Panc1 (cell line): ENCODE data around the gene CSF1. TPM values are rescaled to one million over a fixed set of nuclear protein-coding genes. Genes with fewer than 3 reads are reported as not detected.
A peak's percentile ranks its signal among the peaks of the same experiment; 100 is the strongest.

Source experiments
- ATAC-seq: fragments of 200-7000 bp; cut with Tn5 transposase; 2 replicates; pipeline ENCODE4 v1.9.1; 2020; ENCODE audit warnings: mild to moderate bottlenecking, moderate library complexity
- BruUV-seq: library from RNA; stranded (reverse); fragments of 400-500 nt; replicated peaks from 2 replicates; lab custom pipeline; 2021; lab: Mats Ljungman, UMichigan
- CTCF ChIA-PET: fragments of 300-600 bp; sonication (Branson Sonifier 250); formaldehyde crosslinking; loops from one replicate; lab custom pipeline; 2022; ENCODE audit warnings: antibody characterized with exemption; lab: Charles Lee
- POLR2A ChIA-PET: fragments of 300-600 bp; sonication (Branson Sonifier 250); formaldehyde crosslinking; loops from one replicate; lab custom pipeline; 2022; ENCODE audit warnings: antibody characterized with exemption; lab: Charles Lee
- DNase-seq: peaks from one replicate; pipeline ENCODE4 v3.0.0-alpha.2; 2010; ENCODE audit warnings: low read depth, low spot score
- H3K27ac ChIP-seq: 2 replicates; pipeline ENCODE4 v1.5.1; 2011; ENCODE audit warnings: mild to moderate bottlenecking, low read length, inconsistent platforms
- H3K27me3 ChIP-seq: fragments of 200-500 bp; sonication (Bioruptor generic); 2 replicates; pipeline ENCODE4 v1.6.0; 2014; ENCODE audit warnings: low read length, inconsistent platforms; ENCODE audit not compliant: control insufficient read depth, insufficient read depth
- H3K36me3 ChIP-seq: fragments of 200-500 bp; sonication (Bioruptor generic); 2 replicates; pipeline ENCODE4 v1.5.1; 2014; ENCODE audit warnings: inconsistent platforms, mild to moderate bottlenecking, low read length, moderate library complexity; ENCODE audit not compliant: control insufficient read depth, insufficient read depth
- H3K4me1 ChIP-seq: 2 replicates; pipeline ENCODE4 v1.5.1; 2011; ENCODE audit warnings: inconsistent platforms, mild to moderate bottlenecking, low read length, moderate library complexity; ENCODE audit not compliant: control insufficient read depth, insufficient read depth
- H3K4me3 ChIP-seq, 2 experiments: 2 replicates each; pipeline ENCODE4 v1.5.1; 2011 to 2012; ENCODE audit warnings: low read depth in 2 of 2, low read length in 2 of 2, mild to moderate bottlenecking in 2 of 2, inconsistent platforms in 1 of 2, moderate library complexity in 1 of 2
- H3K9me3 ChIP-seq: fragments of 200-500 bp; sonication (Bioruptor generic); 2 replicates; pipeline ENCODE4 v1.5.1; 2014; ENCODE audit warnings: low read depth, mild to moderate bottlenecking, inconsistent platforms, low read length, moderate library complexity; ENCODE audit not compliant: control insufficient read depth, insufficient read depth
- POLR2AphosphoS5 ChIP-seq: IDR thresholded peaks from 2 replicates; pipeline ENCODE4 v1.6.1; 2012; ENCODE audit warnings: mild to moderate bottlenecking, low read depth, low read length, moderate library complexity
- REST ChIP-seq, 2 experiments: IDR thresholded peaks; 2 replicates each; pipeline ENCODE4 v1.6.1; 2011 to 2012; ENCODE audit warnings: low read depth in 2 of 2, control low read depth in 1 of 2, low read length in 1 of 2, mild to moderate bottlenecking in 1 of 2, moderate library complexity in 1 of 2; ENCODE audit not compliant: insufficient read depth in 1 of 2
- SIN3A ChIP-seq: IDR thresholded peaks from 2 replicates; pipeline ENCODE4 v1.6.1; 2012; ENCODE audit warnings: low read depth, mild to moderate bottlenecking, low read length, moderate library complexity, borderline replicate concordance; ENCODE audit not compliant: insufficient read depth
- TCF7L2 ChIP-seq: IDR thresholded peaks from 2 replicates; pipeline ENCODE4 v1.6.1; 2011; ENCODE audit warnings: mild to moderate bottlenecking, low read depth, low read length, inconsistent platforms
- in situ Hi-C: cut with HindIII; loops from 2 replicates; pipeline ENCODE4 v1.10.0; 2016; ENCODE audit warnings: low sequenced_read_pairs, low pct_unique_long_range_greater_than_20kb
- intact Hi-C: fragments of 100-400 bp; cut with micrococcal nuclease; formaldehyde crosslinking; loops from one replicate; pipeline ENCODE4 v1.10.0; 2022; ENCODE audit not compliant: unreplicated experiment
- total RNA-seq: library from RNA; stranded (reverse); gene quantifications from one replicate; pipeline ENCODE4 v1.2.1, GENCODE V29; 2021; ENCODE audit not compliant: unreplicated experiment
- TF ChIP-seq, protein P1 (sequence below): fragments of 450-650 bp; IDR thresholded peaks from 2 replicates; pipeline ENCODE4 v1.5.1; 2017; ENCODE audit warnings: mild to moderate bottlenecking

The CSF1 gene
- total RNA-seq, 1 experiment from 2014 or later = 217 TPM

DNA sequence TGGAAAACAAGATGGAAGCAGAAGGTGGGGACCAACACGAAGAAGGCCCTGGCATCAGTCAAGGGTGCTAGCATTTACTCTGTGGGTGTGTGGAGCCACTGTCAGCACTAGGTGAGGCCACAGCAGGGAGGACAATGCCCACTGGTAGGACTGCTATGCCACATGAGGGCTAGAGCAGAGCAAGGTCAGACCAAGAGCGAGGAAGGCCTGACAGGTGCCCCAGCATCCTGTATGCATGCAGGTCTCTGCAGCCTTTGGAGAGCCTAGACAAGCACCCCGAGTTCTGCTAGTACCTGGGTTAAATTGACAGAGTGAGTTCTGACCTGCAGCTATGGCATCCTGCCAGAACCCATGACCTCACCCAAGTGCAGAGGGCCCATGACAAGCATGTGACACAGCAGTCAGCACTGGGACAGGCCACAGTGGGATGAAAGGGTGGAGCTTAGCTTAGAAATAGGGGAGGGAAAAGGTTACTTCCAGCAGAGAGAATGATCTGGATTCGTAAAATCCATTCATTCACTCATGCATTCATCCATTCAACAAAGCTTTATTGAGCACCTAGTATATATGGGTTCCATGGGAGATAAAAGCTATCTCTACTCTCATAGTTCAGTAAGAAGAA is 9.0 kb upstream of the CSF1 start:
- no peak for ATAC-seq
- H3K36me3 ChIP-seq = no peaks in the 10 kb centered on the region
- no peaks in the 10 kb centered on the region for H3K27me3 ChIP-seq
- no peak overlapping the region for H3K4me3 ChIP-seq
- in situ Hi-C loops = no loop called here
- no peaks in the 10 kb centered on the region for H3K9me3 ChIP-seq
- no peak for DNase-seq
- peaks cover under 1% of the 10 kb centered on the region; the same call in 1 of the 2 replicates for H3K4me1 ChIP-seq
- no peak for TF ChIP-seq SIN3A
- no peak for TF ChIP-seq REST (IDR thresholded peaks at IDR 0.05; ENCODE audit: insufficient read depth in 1 of 2, low read depth in 2 of 2, low read length in 1 of 2)
- no peak for TF ChIP-seq POLR2AphosphoS5
- TF ChIP-seq, protein P1, sequence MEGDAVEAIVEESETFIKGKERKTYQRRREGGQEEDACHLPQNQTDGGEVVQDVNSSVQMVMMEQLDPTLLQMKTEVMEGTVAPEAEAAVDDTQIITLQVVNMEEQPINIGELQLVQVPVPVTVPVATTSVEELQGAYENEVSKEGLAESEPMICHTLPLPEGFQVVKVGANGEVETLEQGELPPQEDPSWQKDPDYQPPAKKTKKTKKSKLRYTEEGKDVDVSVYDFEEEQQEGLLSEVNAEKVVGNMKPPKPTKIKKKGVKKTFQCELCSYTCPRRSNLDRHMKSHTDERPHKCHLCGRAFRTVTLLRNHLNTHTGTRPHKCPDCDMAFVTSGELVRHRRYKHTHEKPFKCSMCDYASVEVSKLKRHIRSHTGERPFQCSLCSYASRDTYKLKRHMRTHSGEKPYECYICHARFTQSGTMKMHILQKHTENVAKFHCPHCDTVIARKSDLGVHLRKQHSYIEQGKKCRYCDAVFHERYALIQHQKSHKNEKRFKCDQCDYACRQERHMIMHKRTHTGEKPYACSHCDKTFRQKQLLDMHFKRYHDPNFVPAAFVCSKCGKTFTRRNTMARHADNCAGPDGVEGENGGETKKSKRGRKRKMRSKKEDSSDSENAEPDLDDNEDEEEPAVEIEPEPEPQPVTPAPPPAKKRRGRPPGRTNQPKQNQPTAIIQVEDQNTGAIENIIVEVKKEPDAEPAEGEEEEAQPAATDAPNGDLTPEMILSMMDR = no peak
- TF ChIP-seq TCF7L2 = no peak
- no peak overlapping the region; the same call in 1 of the 2 replicates for H3K27ac ChIP-seq
- intact Hi-C loops = no loop called here
- ChIA-PET CTCF (no interaction called here), POLR2A (no interaction called here)
- no TSS peak for BruUV-seq

- intact Hi-C loops (no loop called here), in situ Hi-C loops (no loop called here)
- Histone ChIP-seq H3K27ac (peak overlapping the region; percentile 44; the same call in 1 of the 2 replicates), H3K27me3 (no peaks in the 10 kb centered on the region), H3K4me1 (peaks cover 3% of the 10 kb centered on the region; the same call in 1 of the 2 replicates), H3K4me3 (no peak overlapping the region), H3K36me3 (no peaks in the 10 kb centered on the region), H3K9me3 (no peaks in the 10 kb centered on the region)
- ATAC-seq (no peak), DNase-seq (no peak)
- ChIA-PET POLR2A (no interaction called here), CTCF (no interaction called here)
- TF ChIP-seq POLR2AphosphoS5 = no peak
- TF ChIP-seq, protein P1 = no peak
- no peak for TF ChIP-seq SIN3A
- no peak for TF ChIP-seq TCF7L2
- TF ChIP-seq REST (IDR thresholded peaks at IDR 0.05; ENCODE audit: insufficient read depth in 1 of 2, low read depth in 2 of 2, low read length in 1 of 2) = no peak
- no TSS peak for BruUV-seq
These were observed 8.3 kb upstream of the CSF1 start for GRCh38 chr1:109902204-109902985.
